Activated CD8-positive, alpha-beta memory T cell treated with anti-CD3 and anti-CD28 coated beads for 36 hours (primary cell): ENCODE results near the gene IDI2. TPM values are rescaled to one million over a fixed set of nuclear protein-coding genes. Genes with fewer than 3 reads are reported as not detected.
"Not testable (repeated sequence)": the region's sequence is repeated elsewhere in the genome, so short reads cannot be mapped to it uniquely, and the experiment has no call there.

Experiments used
- CTCF ChIA-PET: fragments of 350-600 bp; sonication (Branson Sonifier 250); formaldehyde crosslinking; loops from one replicate; lab custom pipeline; 2021; ENCODE audit warnings: antibody characterized with exemption; lab: Charles Lee
- POLR2A ChIA-PET: fragments of 350-600 bp; sonication (Branson Sonifier 250); formaldehyde crosslinking; loops from one replicate; lab custom pipeline; 2021; ENCODE audit warnings: antibody characterized with exemption; lab: Charles Lee
- total RNA-seq, 2 experiments: library from RNA; stranded (reverse); gene quantifications; one replicate each; pipeline ENCODE4 v1.2.3, GENCODE V29; 2021

IDI2 gene
- total RNA-seq = not detected

- POLR2A ChIA-PET = no interaction called here
- CTCF ChIA-PET = no interaction called here
These were observed at the start of gene IDI2 for GRCh38 chr10:1025683-1026082. IDI2 (minus strand) TSS chr10:1025859; CDS start chr10:1024723, 1,136 bp downstream.

DNA sequence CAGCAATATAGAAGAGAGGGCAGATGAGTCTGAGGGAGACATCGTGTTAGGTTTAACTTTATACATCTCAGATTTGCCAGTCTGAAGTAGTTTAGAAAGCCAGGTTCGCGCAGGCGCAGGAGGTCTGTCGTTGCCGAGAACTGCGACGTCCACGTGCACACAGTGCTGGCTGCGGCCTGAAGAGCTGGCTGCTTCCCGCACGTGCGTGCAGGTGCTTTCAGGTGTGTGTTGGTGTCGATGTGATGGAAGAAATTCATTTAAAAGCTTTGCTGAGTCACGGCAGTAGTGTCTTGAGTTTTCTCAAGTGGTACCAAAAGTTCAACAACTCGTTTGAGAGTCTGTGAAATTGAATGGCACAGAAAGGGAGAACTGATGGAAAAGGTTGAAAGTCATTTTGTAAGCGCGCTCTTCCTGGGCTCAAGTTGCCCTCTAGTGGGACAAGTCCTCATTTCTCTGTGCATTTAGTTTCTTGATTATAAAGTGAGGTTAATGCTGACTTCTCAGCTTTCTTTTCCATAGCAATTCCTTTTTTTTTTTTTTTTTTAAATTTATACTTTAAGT, 49.2 kb upstream of the IDI2 start:
- CTCF ChIA-PET = interaction anchor here (0.6 kb wide), 1 partner anchor 677 kb away, joined by 3 read pairs; no protein-coding TSS in a partner anchor
- POLR2A ChIA-PET = no interaction called here

DNA sequence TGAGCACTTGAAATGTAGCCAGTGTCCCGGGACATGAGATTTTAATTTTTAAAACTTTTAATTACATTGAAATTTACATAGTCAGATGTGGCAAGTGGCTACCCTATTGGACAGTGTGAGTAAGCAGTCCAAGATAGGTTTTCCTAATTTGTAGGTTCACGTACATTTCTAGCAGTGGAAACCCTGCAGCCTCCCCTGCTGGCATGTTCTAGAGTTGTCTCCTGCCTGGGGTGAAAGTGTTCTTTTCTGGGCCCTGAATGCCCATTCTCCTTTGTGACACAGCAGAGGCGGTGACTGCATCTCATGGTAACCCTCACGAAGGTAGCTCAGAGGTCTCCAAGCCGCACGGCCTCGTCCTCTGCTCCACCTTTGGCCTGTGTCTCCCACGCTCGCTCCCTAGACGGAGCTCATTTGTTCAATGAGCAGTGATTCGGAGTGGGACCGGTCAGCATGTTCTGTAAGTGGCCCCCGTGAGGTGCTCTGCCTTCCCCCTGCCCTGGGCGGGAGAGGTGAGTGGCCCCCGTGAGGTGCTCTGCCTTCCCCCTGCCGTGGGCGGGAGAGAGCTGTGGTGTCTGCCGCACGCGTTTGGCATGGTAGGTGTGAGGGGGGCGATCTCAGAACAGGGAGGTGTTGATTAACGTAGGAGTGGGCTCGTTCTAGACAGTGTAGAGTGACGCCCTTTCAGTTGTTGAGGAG, 48.5 kb upstream of the IDI2 start:
- POLR2A ChIA-PET = interaction anchor here (0.5 kb wide), 1 partner anchor 85 kb away, joined by 9 read pairs; no protein-coding TSS in a partner anchor
- CTCF ChIA-PET = no interaction called here

DNA sequence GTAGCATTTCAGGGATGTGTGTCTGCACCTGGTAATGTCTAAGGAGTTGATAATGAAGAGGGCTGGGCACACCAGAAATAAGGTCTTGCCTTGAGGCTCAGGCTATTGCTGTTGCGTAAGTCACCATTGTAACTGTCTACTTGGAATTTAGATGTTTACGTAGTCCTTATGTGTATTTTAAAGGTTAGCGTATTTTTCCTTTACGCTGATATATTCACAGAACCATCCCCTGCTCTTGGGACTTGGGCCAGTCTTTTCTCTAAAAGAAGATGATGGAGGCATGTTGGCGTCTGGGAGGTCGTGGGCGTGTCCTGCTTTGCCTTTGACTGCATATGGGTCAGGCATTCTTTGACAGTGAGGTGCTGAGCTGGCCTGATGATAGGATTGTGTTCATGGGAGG, 45.3 kb upstream of the IDI2 start:
- ChIA-PET POLR2A (no interaction called here), CTCF (no interaction called here)

DNA sequence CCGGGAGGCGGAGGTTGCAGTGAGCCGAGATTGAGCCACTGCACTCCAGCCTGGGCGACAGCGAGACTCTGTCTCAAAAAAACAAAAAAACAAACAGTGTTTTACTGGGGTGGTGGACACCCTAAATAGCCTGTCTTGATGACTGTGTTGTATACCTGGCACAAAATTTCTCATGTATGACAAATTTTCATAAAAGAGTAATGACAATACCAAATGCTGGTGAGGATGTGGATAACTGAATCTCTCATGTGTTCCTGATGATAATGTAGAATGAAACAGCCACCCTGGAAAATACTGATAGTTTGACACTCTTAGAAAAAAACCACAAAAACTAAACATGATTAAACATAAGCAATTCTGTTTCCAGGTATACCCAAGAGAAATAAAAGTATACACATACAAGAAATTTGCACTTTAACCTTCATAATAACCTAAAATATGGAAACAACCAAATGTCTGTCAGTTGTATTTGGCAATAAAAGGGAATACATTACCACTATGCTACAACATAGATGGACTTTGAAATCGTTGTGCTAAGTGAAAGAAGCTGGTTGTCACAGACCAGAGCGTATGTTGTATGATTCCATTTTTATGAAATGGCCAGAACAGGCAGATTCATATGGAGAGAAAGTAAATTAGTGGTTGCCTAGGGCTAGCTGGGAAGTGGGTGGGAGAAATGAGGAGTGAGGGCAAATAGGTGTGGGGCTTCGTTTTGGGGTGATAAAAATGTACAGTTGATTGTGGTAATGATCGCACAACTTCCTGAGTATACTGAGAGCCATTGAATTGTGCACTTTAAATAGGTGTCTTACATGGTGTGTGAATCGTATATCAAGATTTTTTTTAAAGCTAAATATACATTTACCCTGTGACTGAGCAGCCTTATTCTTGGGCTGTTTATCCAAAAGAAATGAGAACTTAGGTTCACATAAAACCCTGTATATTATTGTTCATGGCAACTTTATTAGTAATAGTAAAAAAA, 43.0 kb upstream of the IDI2 start:
- POLR2A ChIA-PET = interaction anchor here (1.2 kb wide), 1 partner anchor 20 kb away, joined by 4 read pairs; the partner anchor contains the start of gene IDI1
- CTCF ChIA-PET = no interaction called here

- POLR2A ChIA-PET, CTCF ChIA-PET: not testable (repeated sequence)
These were observed 41.1 kb upstream of the IDI2 start for GRCh38 chr10:1066734-1067133.

GRCh38 chr10:1064964-1065247, 39.2 kb upstream of the IDI2 start:
- ChIA-PET POLR2A (no interaction called here), CTCF (no interaction called here)

DNA sequence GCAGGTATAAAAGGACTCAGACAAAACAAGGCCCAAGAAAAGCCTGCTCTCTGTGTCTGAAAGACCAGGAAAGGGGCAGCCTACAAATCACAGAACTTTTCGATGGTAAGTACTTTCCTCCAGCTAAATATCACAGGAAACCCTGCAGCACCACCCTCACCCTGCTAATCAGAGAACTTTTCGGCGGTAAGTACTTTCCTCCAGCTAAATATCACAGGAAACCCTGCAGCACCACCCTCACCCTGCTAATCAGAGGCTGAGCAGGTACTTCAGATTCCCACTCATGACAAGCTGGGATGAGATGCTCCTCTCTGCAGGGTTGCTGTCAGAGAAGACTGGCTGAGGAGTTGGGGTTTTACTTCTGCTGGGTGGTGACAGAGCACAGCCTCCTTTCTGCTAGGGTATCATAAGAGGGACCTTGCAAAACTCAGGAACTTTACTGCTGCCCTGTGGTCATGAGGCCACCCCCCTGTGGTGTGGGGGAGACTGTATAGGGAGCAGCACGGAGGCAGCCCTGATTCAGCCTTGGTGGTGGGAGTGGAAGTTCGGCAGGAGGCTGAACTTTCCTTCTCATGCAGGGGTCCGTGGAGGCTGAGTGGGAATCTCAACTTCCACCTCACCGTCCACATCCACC, 37.7 kb upstream of the IDI2 start:
- CTCF ChIA-PET = no interaction called here

GRCh38 chr10:1061930-1062774, 36.5 kb upstream of the IDI2 start:
- ChIA-PET CTCF (interaction anchor here (0.6 kb wide), 1 partner anchor 73 kb away, joined by 3 read pairs; no protein-coding TSS in a partner anchor), POLR2A (interaction anchor here (0.6 to 0.8 kb wide), 2 partner anchors 12 to 14 kb away, joined by 3 to 8 read pairs; partner anchors contain the start of gene IDI1)

More for the DNA sequence above, 37.7 kb upstream of the IDI2 start:
- POLR2A ChIA-PET = interaction anchor here (0.7 kb wide), 1 partner anchor 134 kb away, joined by 6 read pairs; no protein-coding TSS in a partner anchor

GRCh38 chr10:1059902-1060301, 34.2 kb upstream of the IDI2 start:
- ChIA-PET CTCF (no interaction called here), POLR2A (no interaction called here)

- ChIA-PET POLR2A (no interaction called here), CTCF (no interaction called here)
These were observed 32.4 kb upstream of the IDI2 start for GRCh38 chr10:1058017-1058416.

GRCh38 chr10:1057106-1057657, 31.5 kb upstream of the IDI2 start:
- ChIA-PET CTCF (no interaction called here), POLR2A (no interaction called here)

- POLR2A ChIA-PET = interaction anchor here (1.2 kb wide), 1 partner anchor 69 kb away, joined by 3 read pairs; the partner anchor contains the start of gene GTPBP4
- CTCF ChIA-PET = no interaction called here
These were observed 30.9 kb upstream of the IDI2 start, which contains the start of gene WDR37 for GRCh38 chr10:1056326-1057105. WDR37 (plus strand) TSS chr10:1056385; CDS start chr10:1072156, 15,771 bp downstream.

- CTCF ChIA-PET = no interaction called here
- POLR2A ChIA-PET = interaction anchor here (0.5 kb wide), 1 partner anchor 126 kb away, joined by 3 read pairs; no protein-coding TSS in a partner anchor
These were observed 29.0 kb upstream of the IDI2 start for GRCh38 chr10:1054684-1055083.

DNA sequence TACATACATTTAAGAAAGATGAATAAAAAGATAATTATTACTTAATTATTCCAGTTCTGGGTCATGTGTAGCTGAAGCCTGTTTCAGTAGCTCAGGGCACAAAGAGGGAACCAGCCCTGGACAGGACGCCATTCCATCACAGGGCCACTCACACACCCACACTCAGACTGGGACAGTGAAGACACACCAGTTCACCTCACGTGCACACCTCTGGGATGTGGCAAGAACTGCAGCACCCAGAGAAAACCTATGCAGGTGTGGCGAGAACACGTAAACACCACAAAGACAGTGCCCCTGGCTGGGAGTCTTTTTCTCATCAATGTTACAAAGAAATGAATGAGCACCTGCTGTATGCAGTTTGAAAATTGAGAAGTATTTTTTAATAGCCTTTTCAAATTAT, 24.9 kb upstream of the IDI2 start:
- CTCF ChIA-PET = no interaction called here
- POLR2A ChIA-PET = interaction anchor here (0.7 kb wide), 1 partner anchor 11 kb away, joined by 3 read pairs; no protein-coding TSS in a partner anchor

DNA sequence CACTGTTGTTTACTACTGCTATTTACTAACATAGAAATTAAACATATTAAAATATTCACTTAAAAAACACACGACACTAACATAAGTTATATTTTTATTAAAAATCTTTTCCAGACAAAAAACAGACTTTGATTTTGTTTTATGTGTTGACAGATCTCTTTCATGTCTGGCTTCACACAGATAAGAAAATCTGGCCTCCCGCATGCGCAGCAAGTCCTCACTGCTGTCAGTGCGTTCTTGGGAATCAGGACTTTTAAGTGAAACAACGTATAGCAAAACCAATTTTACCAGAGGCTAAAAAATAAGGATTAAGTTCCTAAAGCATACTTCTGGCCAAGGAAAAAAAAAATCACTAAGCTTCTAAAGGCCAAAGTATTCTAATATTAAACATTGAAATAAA, 24.5 kb upstream of the IDI2 start:
- POLR2A ChIA-PET = interaction anchor here (0.6 to 0.7 kb wide), 2 partner anchors 11 to 120 kb away, joined by 3 read pairs; no protein-coding TSS in a partner anchor
- CTCF ChIA-PET = no interaction called here

DNA sequence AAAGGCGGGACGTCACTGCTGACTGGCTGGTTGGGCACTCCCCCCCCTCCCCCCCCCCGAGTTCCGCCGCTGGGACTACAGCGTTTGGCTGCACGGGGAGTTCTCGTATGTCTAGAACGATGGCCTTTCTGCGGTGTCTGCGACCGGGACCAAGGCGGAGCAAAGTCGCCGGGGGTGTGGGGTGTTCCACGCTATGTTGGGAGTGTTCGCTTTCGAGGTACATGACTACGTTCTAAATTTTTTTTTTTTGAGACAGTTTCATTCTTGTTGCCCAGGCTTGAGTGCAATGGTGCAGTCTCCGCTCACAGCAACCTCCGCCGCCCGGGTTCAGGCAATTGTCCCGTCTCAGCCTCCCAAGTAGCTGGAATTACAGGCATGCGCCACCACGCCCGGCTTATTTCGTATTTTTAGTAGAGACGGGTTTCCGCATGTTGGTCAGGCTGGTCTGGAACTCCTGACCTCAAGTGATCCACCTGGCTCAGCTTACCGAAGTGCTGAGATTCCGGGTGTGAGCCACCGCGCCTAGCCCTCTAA, 23.8 kb upstream of the IDI2 start:
- ChIA-PET CTCF (interaction anchor here (1.2 kb wide), 1 partner anchor 52 kb away, joined by 3 read pairs; no protein-coding TSS in a partner anchor), POLR2A (interaction anchor here (0.6 to 1.3 kb wide), 5 partner anchors 15 to 119 kb away, joined by 3 read pairs; partner anchors contain the start of genes GTPBP4 and LARP4B)
